Hematopoietic multipotent progenitor cell treated with erythropoietin and hydrocortisone succinate and interleukin-3 and kit ligand, for 8 days (in vitro differentiated cells): ENCODE data around the gene CYBA.

Source experiments
- DNase-seq: peaks from one replicate; pipeline ENCODE4 v3.0.0-alpha.2; 2015

Gene CYBA

GRCh38 chr16:88650749-88651275 is at the start of gene CYBA:
CYBA (minus strand) TSS chr16:88651053; CDS start chr16:88651013, 40 bp downstream.
- peak; percentile 70 for DNase-seq

DNA sequence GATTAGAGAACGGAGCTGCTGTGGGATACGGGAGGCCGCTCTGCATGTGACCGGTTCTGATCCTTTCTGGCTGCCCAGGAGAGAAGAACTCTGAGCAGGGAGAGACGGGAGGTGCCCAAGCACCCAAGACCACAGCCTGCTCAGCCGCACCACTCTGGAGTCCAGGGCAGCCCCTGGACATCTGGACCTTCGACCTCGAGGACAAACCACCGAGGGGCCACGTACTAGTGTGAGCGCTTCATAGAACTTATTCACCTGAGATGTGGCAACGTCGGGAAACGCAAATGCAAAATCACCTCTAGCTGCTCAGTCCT is 49.4 kb upstream of the CYBA start:
- DNase-seq = no peak

DNA sequence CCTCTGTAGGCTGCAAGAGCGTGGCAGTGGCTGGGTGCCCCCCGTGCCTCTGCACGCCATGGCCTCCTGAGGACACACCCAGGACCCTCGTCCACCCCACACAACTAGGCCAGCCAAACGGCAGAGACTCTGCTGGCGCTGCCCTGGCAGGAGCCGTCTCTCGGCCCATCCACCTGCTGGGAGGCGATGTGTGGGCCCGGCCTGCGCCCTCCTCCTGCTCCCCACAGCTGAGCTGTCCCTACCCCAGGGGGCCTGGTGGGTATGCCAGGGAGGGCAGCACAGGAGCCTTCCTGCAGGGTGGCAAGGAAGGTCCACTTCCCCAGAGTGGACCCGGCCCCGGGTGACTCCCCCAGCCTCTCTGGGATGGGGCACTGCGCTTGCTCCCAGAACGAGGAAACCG is 48.3 kb upstream of the CYBA start:
- DNase-seq = no peak

GRCh38 chr16:88698646-88699045 is 47.8 kb upstream of the CYBA start:
- no peak for DNase-seq

DNA sequence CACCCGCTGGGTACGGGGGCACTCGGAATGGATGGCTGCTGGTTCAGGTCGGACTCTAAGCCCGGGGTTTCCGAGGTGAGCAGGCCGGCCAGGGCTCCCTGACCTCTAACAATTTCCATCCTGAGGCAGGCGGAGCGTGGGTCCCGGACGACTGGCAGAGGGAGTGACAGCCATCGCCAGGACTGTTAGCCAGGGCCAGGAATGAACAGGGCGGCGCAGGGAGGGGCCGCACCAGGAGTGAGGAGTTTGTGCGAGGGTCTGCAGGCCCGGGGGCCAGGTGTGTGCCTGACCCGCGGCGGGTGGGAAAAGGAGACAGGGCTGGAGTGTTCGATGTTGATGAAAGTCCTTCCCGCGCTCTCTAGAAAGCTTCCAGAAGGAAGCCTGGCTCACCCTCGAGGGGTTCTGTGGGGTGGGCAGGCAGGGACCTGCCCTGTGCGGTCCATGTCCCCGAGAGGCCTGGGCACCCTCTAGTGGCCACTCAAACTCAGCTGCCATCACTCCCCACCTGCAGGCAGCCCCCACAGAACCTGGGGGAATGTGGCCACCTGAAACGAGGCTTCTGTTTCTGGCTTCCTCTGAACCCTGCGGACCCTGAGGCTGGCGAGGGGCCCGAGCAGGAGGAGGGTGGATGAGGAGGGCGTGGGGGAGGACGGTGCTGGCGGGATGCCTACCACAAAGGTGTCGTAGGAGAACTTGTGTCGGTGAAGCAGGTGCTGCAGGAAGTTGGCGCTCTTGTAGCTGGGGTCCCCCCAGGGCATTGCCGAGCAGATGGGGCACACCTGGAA is 47.2 kb upstream of the CYBA start:
- DNase-seq = no peak

- DNase-seq = no peak
Observed at GRCh38 chr16:88697116-88697830, 46.4 kb upstream of the CYBA start.

DNA sequence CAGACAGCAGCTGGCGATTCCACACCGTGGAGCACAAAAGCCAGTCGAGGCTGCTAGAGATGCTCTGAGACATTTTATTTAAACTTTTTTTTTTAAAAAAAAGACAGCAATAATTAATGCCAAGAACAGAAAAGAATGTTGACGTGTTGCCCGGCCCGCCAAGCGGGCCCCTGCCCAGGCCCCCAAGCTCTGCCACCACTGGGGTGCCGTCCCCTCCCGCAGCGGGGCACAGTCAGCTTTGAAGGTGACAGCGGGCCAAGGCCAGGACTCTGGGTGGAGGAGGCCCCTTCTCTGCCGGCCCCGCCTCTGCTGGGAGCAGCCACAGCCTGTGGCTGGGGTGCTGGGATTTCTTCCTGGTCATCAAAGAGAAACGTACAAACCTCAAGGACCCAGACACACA is 45.6 kb upstream of the CYBA start:
- no peak for DNase-seq

DNA sequence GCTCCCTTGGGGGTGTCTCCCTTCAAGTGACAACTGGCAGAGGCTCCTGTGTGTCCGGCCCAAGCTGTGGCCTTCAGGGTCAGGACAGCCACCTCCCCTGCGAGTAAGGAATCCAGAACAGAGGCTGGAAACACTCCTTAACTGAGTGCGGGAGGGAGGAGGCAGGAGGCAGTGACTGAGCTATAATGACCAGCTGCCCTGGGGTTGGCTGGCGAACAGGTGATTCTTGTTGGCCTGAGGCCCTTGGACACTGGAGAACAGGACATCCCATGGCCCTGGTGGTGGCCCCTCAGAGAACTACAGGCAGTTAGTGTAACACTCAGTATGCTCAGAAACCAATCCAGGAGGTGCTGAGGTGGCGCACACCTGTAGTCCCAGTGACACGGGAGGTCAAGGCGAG is 44.9 kb upstream of the CYBA start:
- no peak for DNase-seq

DNA sequence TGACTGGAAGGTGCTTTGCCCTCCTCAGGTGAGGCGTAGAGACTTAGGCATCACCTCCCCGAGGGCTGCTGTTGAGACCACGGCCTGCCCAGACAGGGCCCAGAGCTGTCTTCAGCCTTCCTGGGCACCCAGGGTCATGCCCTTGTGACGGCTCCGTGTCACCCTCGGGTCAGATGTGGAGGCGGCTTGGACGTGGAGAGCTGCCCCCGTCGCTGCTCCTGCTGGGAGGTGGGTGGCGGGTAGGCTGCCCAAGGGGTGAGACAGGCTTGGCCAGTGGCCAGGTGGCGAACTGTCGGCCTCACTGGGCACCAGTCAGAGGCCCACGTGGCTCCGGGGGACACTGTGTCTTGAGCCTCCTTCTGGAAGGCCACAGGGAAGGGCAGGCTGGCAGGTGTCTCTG is 44.4 kb upstream of the CYBA start:
- no peak for DNase-seq

DNA sequence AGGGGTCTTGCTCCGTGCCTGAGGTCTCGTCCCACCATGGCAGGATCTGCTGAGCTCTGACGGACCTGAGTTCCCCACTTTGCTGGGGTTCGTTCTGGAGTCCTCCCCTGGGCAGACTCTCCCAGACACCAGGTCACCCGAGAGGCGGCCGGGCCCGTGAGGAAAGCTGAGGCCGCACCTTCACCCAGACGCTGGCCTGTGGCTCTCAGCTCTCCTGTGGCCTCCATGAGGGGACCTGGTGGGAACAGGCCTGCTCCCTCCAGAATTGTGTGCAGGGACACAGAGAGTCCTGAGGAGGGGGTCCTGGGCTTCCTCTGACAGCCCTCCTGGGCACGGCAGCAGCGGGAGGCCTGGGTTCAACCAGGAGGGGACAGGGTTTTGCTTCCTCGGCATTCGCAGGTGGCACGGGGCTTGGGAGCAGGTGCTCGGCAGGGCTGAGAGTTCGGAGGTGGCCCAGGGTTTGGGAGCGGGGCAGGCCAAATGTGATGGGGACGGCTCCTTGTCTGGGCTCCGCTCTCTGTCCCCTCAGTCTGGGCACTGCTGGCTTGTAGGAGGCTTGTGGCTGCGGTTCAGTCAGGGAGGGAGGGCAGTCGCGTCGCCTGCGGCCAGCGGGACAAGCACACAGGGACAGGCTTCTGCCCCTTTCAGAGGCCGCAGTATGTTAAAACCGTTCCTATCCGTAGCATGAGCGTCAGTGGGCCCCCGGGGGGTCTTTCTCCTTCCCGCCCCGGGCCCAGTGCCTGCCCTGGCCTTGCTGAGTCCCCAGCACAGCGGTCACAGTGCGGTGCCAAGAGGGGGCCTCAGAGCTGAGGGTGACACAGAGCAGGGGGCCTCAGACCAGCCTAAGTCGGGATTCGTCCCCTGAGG is 43.6 kb upstream of the CYBA start:
- no peak for DNase-seq

DNA sequence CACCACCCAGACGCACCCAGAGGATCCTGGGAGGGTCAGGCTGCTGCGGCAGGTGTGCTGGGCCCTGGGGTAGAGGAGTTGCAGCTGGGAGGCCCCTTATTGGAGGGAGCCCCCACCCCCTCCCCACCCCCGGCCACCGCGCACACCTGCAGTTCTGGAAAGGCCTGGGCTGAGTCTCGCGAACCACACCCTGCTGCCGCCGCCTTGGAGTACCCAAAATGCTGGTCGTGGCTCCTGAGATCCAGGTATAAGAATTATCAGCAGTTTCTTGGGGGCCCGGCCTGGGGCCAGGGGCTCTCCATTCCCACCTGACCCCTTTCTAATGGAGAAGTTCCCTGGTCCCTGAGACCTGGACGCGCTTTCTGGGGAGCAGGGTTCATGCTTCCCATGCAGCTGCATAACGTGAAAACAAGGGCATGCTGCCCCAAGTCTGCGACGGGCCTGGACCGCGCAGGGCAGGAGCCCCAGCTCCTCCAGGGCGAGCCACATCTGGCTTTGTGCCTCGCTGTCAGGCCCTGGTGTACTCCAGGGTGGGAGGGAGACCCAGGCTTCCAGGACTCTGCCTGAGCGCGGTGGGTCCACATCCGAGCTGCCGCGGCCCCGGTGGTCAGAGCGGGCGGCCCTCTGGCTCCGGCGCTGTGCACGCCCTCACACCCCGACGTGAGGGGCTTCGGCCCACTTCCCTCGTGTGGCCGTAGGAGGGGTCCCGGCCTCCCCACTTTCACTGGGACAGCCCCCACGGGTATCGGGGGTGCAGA is 42.7 kb upstream of the CYBA start:
- no peak for DNase-seq

DNA sequence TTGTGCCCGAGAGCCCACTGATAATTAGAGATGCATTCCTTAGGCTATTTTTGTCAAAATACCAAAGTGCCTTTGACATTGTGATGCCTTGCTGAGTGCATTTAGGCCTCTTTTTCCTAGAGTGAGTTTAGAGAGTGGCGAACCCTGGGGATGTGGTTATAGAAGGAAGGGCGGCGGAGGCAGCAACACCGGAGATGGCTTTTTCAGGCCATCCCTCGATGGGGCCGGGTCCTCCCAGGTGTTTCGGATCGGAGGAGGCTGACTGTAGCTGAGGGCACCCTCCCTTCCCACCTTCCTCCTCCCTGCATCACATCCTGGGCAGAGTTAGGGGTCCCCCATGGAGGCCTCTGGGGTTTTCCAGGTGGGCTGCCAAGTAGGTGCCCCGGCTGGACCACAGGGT is 42.0 kb upstream of the CYBA start:
- no peak for DNase-seq

DNA sequence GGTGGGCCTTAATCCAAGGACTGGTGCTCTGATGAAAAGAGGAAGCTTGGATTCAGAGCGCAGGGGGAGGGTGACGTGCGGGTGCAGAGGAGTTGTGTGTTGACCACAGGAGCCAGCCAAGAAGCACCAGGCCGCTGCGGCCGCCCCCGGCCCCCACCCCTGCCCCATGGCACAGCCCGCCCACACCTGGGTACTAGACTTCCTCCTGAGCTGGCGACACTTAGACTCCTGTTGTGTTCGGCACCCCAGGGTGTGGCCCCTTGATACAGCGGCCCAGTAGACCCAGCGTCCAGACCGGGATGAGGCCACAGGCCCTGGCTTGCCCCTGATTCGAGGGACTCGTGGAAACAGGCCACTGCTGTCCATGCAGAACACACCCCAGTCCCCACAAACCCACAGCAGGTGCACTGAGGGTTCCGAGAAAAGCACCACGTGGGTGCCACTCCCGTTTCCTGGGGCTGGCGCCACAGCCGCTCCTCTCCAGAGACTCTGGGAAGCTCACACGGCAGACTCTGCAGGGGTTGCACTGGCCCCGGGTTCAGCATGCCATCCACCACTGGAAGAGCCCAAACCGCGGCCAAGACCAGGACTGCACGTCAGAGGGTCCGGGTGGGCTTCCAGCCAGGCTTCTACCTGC is 41.2 kb upstream of the CYBA start:
- DNase-seq = peak; percentile 48

- no peak for DNase-seq
Observed at GRCh38 chr16:88691129-88691813, 40.4 kb upstream of the CYBA start.

GRCh38 chr16:88690341-88691128 is 39.7 kb upstream of the CYBA start:
- no peak for DNase-seq

- DNase-seq = peak; percentile 90
Observed at GRCh38 chr16:88688013-88688778, 37.3 kb upstream of the CYBA start.

GRCh38 chr16:88687676-88688012 is 36.8 kb upstream of the CYBA start:
- DNase-seq = no peak

GRCh38 chr16:88687254-88687576 is 36.4 kb upstream of the CYBA start:
- no peak for DNase-seq

DNA sequence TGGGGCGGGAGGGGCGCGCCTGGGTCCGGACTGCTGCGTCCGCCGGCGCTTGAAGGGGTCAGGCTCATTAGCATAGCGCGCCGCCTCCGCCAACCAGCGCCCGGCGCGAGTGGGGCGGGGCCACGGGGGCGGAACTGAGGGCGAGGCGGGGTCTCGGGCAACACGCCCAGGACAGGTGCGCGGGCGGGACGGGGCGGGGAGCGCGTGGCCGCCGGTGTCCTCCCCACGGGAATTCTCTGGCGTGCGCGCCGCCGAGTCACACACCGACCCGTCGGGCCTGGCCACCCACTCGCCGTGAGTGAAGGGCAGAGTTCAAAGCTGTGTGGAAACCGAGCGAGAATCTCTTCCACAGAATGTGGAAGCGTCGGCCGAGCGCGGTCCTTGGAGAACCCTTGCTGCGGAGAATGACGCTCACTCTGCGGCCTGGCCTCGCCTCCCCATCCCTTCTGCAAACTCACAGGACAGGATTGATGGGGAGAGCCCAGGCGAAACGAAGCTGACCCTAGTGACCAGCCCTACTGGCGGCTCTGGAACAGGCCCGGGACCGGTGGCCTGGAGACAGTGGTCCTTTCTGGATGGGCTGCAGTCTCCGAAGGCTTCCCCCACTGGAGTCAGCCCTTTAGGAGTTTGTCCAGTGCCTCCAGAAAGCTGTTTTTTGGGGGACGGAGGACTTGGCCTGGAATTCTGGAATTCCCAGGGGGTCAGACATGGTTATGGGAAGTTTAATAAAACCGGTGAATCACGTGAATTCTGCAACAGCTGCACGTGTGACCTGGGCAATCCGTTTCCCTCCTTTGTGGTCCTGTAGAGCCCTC is 35.8 kb upstream of the CYBA start, which contains the start of gene SNAI3:
TSS of gene SNAI3 (minus strand) at position 69 of the 815 bp plus-strand sequence. CDS start 101 bp downstream, outside the sequence.
- peak; percentile 58 for DNase-seq
